ENCODE measurements around the gene NELL1. TPM values are rescaled to one million over a fixed set of nuclear protein-coding genes. Genes with fewer than 3 reads are reported as not detected.

NELL1 gene
- total and polyA plus RNA-seq, 2 donors (not counting 1 experiment from before 2014, with no cell fraction given), result not detected

DNA sequence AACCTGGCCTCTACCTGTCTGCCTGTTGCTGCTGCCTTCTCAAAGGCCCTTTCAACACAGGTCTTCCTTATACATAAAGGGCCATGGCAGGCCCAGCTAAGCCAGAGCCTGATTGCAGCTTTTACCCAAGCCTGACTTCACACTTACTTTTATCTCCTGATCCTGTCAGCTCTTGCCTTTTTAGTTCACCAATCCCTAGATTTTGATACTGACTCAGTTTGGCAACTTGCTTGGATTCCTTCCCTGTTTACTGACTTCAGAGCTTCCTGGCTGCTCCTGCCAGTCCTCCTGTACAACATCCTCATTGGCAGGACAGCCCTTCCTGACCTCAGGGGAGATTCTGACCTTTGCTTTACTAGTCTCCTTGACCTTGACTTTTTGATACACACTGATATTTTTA is 195.2 kb downstream of the NELL1 start:
- TF ChIP-seq, protein P1, sequence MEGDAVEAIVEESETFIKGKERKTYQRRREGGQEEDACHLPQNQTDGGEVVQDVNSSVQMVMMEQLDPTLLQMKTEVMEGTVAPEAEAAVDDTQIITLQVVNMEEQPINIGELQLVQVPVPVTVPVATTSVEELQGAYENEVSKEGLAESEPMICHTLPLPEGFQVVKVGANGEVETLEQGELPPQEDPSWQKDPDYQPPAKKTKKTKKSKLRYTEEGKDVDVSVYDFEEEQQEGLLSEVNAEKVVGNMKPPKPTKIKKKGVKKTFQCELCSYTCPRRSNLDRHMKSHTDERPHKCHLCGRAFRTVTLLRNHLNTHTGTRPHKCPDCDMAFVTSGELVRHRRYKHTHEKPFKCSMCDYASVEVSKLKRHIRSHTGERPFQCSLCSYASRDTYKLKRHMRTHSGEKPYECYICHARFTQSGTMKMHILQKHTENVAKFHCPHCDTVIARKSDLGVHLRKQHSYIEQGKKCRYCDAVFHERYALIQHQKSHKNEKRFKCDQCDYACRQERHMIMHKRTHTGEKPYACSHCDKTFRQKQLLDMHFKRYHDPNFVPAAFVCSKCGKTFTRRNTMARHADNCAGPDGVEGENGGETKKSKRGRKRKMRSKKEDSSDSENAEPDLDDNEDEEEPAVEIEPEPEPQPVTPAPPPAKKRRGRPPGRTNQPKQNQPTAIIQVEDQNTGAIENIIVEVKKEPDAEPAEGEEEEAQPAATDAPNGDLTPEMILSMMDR (conservative IDR thresholded peaks at IDR 0.05 in 1 of 2, IDR thresholded peaks at IDR 0.05 in 1 of 2; ENCODE audit: low read depth in 1 of 2, low read length in 2 of 2), result no peak
- TF ChIP-seq EZH2 (IDR thresholded peaks at IDR 0.05; ENCODE audit: low read length, missing control alignments), result no peak

DNA sequence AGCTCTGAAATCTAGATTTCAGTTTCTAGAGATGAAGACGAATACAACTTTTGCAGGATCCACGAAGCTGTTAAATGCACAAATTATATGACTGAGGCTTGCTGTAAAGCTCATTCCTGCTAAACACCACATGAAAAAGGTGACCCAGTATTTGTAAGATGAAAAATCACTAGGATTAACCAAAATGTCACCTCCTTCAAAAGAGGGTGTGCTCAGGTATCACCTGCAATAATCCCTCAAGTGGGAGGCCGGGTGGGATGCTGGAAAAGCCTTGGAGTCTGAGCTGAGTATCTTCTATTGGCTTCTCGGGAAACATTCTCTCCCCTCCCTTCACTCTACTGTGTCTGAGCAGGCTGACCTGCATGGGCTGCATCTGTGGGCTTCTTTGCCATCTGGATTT is 195.8 kb downstream of the NELL1 start:
- no peak overlapping the region for H3K27ac ChIP-seq (ENCODE audit: insufficient read depth, low read length)
- no peaks in the 10 kb centered on the region for H3K36me3 ChIP-seq (ENCODE audit: control insufficient read depth, insufficient read depth, low read length)
- H3K79me2 ChIP-seq (ENCODE audit: control insufficient read depth, insufficient read depth, low read length), result no peaks in the 10 kb centered on the region
- no peak overlapping the region for H3K4me2 ChIP-seq (ENCODE audit: extremely low read depth, insufficient read depth, low read length)
- no peaks in the 10 kb centered on the region for H3K4me1 ChIP-seq (ENCODE audit: control insufficient read depth, extremely low read depth, insufficient read depth, low read length)
- no peak for TF ChIP-seq EZH2 (IDR thresholded peaks at IDR 0.05; ENCODE audit: low read length, missing control alignments)
- TF ChIP-seq, protein P1 (conservative IDR thresholded peaks at IDR 0.05 in 1 of 2, IDR thresholded peaks at IDR 0.05 in 1 of 2; ENCODE audit: low read depth in 1 of 2, low read length in 2 of 2), result no peak
- H3K4me3 ChIP-seq (replicated peaks in 1 of 4; ENCODE audit: control extremely low read depth in 1 of 4, insufficient read depth in 1 of 4, low read depth in 3 of 4, low read length in 4 of 4), result no peak overlapping the region
- no peaks in the 10 kb centered on the region for H3K27me3 ChIP-seq (ENCODE audit: control insufficient read depth, insufficient read depth, low read length)
- no peaks in the 10 kb centered on the region for H3K9me3 ChIP-seq (ENCODE audit: control insufficient read depth, insufficient read depth, low read depth, low read length)
- DNase-seq (ENCODE audit: low read depth in 2 of 2), result no peak
- H4K20me1 ChIP-seq (ENCODE audit: control insufficient read depth, extremely low read depth, insufficient read depth, low read length), result no peaks in the 10 kb centered on the region
- H3K9ac ChIP-seq (ENCODE audit: insufficient read depth, low read length), result no peak overlapping the region
- H2AFZ ChIP-seq (ENCODE audit: low read length), result no peak overlapping the region

More for the DNA sequence above, 195.2 kb downstream of the NELL1 start:
- no peak overlapping the region for H3K9ac ChIP-seq (ENCODE audit: insufficient read depth, low read length)
- H3K27ac ChIP-seq (ENCODE audit: insufficient read depth, low read length), result no peak overlapping the region
- H2AFZ ChIP-seq (ENCODE audit: low read length), result no peak overlapping the region
- DNase-seq (ENCODE audit: low read depth in 2 of 2), result no peak
- H3K36me3 ChIP-seq (ENCODE audit: control insufficient read depth, insufficient read depth, low read length), result no peaks in the 10 kb centered on the region
- no peaks in the 10 kb centered on the region for H3K27me3 ChIP-seq (ENCODE audit: control insufficient read depth, insufficient read depth, low read length)
- H3K4me3 ChIP-seq (replicated peaks in 1 of 4; ENCODE audit: control extremely low read depth in 1 of 4, insufficient read depth in 1 of 4, low read depth in 3 of 4, low read length in 4 of 4), result no peak overlapping the region
- no peaks in the 10 kb centered on the region for H3K4me1 ChIP-seq (ENCODE audit: control insufficient read depth, extremely low read depth, insufficient read depth, low read length)
- no peak overlapping the region for H3K4me2 ChIP-seq (ENCODE audit: extremely low read depth, insufficient read depth, low read length)
- no peaks in the 10 kb centered on the region for H3K9me3 ChIP-seq (ENCODE audit: control insufficient read depth, insufficient read depth, low read depth, low read length)
- no peaks in the 10 kb centered on the region for H4K20me1 ChIP-seq (ENCODE audit: control insufficient read depth, extremely low read depth, insufficient read depth, low read length)
- H3K79me2 ChIP-seq (ENCODE audit: control insufficient read depth, insufficient read depth, low read length), result no peaks in the 10 kb centered on the region

DNA sequence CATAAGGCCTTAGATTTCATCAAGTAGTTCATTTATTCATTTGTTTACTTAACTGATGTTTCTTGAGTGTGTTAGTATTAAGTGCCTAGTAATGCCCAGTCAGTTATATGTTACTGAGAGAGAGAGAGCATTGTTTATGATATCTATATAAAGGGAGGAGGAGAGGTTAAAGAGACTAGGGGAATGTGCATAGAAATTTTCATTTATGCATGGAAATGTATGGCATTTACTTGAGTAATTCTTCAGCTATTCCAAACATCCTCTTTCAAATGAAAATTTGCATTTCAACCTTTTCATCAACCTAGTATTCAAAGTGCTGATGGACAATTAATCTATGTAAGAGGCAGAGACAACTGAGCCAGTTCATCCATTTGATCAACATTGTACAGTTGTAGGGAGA is 199.7 kb downstream of the NELL1 start:
- Histone ChIP-seq H2AFZ (ENCODE audit: low read length) (no peak overlapping the region), H3K36me3 (ENCODE audit: control insufficient read depth, insufficient read depth, low read length) (no peaks in the 10 kb centered on the region), H3K9ac (ENCODE audit: insufficient read depth, low read length) (no peak overlapping the region), H3K27me3 (ENCODE audit: control insufficient read depth, insufficient read depth, low read length) (no peaks in the 10 kb centered on the region), H3K27ac (ENCODE audit: insufficient read depth, low read length) (no peak overlapping the region), H3K4me2 (ENCODE audit: extremely low read depth, insufficient read depth, low read length) (no peak overlapping the region), H3K4me3 (replicated peaks in 1 of 4; ENCODE audit: control extremely low read depth in 1 of 4, insufficient read depth in 1 of 4, low read depth in 3 of 4, low read length in 4 of 4) (no peak overlapping the region), H3K9me3 (ENCODE audit: control insufficient read depth, insufficient read depth, low read depth, low read length) (no peaks in the 10 kb centered on the region), H3K79me2 (ENCODE audit: control insufficient read depth, insufficient read depth, low read length) (no peaks in the 10 kb centered on the region), H3K4me1 (ENCODE audit: control insufficient read depth, extremely low read depth, insufficient read depth, low read length) (no peaks in the 10 kb centered on the region), H4K20me1 (ENCODE audit: control insufficient read depth, extremely low read depth, insufficient read depth, low read length) (no peaks in the 10 kb centered on the region)
- no peak for DNase-seq (ENCODE audit: low read depth in 2 of 2)
- TF ChIP-seq, protein P1 (conservative IDR thresholded peaks at IDR 0.05 in 1 of 2, IDR thresholded peaks at IDR 0.05 in 1 of 2; ENCODE audit: low read depth in 1 of 2, low read length in 2 of 2), result no peak
- no peak for TF ChIP-seq EZH2 (IDR thresholded peaks at IDR 0.05; ENCODE audit: low read length, missing control alignments)
